GM19025 (cell line): ENCODE measurements around the gene ILK.

Source experiments
- ATAC-seq: cut with Tn5 transposase; IDR thresholded peaks from one replicate; pipeline ENCODE4 v1.9.1; 2021; ENCODE audit warnings: mild to moderate bottlenecking, low read depth, moderate library complexity; ENCODE audit not compliant: unreplicated experiment

The ILK gene

DNA sequence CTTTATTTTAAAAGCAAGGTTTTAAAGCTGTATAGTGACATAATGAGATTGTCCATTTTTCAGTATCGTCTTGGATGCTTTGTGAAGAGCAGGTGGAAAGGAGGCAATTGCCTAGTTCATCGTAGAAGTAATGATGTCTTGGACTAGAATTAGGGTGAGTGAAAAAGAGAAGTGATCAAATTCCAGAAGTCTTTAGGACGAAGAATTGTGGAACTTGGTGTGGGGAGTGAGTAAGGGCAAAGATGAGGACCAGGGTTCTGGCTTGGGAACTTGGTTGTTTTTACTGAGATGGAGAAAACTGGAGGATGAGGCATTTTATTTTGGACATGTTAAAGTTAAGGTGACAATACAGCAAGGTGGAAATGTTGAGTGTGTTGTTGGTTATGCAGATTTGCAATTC, 1.2 kb downstream of the ILK start:
- ATAC-seq: no peak

DNA sequence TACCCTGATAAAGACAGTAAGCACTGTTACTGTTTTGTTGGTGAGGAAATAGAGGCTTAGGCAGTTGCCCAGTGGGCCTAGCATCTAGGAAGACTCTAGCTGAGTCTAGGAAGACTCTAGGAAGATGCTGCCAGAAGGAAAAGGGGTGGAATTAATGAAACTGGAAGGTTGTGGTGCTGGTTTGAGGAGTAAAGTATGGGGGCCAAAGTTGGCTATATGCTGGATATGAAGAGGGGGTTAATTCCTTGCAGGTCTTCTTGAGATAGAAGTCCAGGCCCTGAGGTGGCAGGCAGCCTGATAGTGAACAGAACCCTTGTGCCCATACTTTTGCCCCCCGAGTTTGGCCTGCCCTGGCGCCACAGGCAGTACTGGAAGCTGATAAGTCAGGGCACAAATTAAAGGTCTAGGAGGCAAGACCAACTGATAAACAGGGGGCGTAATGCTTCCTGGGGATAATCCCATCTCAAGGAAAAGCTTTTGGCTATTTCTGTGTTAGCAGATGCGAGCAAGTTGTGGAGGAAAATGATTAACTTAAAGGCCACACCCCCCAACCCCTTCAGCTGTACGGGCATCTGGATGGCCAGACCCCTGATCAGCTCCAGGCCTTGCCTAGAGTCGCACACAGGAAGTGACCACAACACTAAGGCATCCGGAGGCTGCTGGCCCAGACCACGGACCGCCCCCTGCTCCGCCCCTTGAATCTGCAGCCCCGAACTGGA, 3.1 kb downstream of the ILK start:
- peak; percentile 33 for ATAC-seq

DNA sequence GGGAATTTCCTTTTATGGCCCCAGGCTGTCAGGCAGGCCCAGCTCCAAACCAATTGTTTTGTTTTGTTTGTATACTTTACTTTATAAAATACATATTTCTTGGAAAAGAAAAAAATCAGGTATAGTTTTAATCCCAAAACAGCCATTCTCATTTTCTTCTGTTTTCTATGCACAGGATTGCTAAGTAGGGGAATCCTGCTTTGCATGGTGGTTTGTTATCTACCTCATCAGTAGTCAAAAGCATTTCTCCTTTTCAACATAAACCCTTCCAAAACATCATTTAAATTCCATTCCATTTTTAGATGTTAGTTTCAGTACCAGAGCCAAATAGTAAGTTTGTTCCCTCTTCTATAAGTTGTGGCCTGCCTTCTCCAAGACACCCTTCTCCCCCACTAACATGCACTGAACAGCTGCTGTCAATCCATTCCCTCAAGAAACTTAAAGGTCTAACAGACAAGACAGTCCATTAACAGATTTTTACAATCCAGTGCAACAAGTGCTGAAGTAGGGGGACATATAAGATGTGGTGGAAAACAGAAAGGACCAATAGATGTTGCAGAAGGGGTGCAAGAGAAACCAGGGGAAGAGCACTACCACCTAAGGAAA, 3.7 kb downstream of the ILK start:
- ATAC-seq: no peak

DNA sequence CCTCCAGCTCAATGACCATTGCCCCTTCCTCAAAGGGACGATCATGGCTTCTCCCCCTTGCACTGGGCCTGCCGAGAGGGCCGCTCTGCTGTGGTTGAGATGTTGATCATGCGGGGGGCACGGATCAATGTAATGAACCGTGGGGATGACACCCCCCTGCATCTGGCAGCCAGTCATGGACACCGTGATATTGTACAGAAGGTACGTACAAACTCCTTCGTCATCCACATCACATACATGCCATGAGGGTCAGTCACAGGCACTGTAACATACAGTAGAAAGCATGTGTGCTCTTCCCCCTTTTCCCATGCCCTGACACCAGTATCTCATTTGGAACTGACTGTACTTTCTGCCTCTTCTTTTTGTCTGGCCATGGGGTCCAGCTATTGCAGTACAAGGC, 4.4 kb downstream of the ILK start:
- no peak for ATAC-seq

DNA sequence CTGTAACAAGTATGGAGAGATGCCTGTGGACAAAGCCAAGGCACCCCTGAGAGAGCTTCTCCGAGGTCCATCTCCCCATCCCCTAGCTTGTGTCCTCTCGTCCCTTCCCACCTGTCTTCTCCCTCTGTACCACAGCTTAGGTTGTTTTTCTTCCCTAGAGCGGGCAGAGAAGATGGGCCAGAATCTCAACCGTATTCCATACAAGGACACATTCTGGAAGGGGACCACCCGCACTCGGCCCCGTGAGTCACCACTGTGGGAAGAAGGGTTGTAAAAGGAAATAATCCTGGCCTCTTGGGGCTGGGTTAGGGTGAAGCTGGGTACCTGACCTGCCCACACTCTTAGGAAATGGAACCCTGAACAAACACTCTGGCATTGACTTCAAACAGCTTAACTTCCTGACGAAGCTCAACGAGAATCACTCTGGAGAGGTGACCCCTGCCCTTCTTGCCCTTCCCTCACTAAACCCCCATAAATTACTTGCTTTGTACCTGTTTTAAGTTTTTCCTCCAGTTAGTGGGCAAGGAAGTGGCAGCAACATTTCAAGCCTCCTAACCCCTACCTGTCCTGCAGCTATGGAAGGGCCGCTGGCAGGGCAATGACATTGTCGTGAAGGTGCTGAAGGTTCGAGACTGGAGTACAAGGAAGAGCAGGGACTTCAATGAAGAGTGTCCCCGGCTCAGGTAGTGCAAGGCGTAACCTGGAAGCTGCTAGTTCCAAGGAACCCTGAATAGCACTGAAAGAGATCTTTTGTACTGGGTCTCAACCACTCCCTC, 5.3 kb downstream of the ILK start:
- ATAC-seq: no peak

DNA sequence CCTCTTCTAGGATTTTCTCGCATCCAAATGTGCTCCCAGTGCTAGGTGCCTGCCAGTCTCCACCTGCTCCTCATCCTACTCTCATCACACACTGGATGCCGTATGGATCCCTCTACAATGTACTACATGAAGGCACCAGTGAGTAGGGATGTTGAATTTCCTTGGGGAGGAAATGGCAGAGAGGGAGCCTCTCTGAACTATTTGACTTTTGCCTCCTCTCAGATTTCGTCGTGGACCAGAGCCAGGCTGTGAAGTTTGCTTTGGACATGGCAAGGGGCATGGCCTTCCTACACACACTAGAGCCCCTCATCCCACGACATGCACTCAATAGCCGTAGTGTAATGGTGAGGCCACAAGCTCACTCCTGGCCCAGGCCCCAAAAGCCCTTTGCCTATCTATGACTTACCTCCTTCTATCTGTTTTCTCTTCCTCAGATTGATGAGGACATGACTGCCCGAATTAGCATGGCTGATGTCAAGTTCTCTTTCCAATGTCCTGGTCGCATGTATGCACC, 6.0 kb downstream of the ILK start:
- no peak for ATAC-seq

DNA sequence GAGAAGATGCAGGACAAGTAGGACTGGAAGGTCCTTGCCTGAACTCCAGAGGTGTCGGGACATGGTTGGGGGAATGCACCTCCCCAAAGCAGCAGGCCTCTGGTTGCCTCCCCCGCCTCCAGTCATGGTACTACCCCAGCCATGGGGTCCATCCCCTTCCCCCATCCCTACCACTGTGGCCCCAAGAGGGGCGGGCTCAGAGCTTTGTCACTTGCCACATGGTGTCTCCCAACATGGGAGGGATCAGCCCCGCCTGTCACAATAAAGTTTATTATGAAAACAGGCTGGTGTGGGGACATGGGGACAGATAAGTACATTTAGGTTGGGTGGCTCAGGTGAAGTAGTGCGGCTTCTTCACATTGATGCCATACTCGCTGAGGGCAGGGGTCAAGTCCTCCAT, 7.0 kb downstream of the ILK start:
- no peak for ATAC-seq

DNA sequence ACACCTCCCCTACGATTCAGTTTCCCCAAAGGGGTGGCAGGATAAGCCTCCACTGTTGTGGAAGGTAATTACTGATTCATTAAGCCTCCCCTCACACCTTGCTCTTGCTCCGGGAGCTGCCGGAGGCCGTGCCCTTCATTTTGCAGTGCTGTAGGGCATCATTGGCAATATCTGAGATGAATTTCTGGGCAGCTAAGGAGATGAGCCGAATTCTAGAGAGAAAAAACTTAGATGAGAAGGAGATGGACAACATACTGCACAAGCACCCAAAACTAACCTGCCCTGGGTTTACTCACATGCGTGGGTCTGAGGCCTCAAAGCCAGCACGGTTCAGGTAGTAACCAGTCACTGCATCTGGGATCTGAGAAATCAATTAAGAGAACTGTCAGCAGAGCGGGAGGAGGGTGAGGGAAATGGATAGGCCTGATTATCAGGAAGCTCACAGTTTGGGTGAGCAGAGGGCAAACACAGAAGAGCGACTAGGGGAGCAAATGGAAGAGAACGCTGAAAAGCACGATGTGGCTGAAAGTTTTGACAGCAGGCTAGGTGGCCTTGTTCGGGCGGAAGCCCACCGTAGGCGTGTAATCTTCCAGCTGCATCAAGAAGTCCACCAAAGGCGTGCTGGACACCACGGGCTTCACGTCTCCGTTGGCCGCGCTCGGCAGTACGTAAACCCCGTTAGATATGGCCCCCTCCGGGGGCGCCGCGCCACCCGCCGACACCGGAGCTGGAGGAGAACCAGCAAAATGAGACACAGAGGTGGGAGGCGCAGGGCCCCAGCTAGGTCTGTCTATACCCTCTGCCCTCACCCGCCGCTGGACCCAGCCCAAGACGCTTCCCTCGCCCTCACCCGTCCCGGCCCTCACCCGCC, 7.8 kb downstream of the ILK start:
- ATAC-seq: no peak

DNA sequence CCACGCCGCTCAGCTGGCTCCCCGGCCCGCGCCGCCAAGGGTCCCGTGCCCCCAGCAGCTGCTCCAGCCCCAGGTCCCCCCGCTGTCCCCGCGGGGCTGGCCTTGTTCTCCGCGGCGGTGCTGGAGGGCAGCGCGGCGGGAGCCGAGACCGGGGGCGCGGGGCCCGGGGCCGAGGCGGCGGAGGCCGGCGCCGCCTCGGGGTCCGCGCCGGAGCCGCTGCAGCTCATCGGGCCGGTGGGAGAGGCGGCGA, 8.3 kb downstream of the ILK start:
- ATAC-seq: peak; percentile 21

DNA sequence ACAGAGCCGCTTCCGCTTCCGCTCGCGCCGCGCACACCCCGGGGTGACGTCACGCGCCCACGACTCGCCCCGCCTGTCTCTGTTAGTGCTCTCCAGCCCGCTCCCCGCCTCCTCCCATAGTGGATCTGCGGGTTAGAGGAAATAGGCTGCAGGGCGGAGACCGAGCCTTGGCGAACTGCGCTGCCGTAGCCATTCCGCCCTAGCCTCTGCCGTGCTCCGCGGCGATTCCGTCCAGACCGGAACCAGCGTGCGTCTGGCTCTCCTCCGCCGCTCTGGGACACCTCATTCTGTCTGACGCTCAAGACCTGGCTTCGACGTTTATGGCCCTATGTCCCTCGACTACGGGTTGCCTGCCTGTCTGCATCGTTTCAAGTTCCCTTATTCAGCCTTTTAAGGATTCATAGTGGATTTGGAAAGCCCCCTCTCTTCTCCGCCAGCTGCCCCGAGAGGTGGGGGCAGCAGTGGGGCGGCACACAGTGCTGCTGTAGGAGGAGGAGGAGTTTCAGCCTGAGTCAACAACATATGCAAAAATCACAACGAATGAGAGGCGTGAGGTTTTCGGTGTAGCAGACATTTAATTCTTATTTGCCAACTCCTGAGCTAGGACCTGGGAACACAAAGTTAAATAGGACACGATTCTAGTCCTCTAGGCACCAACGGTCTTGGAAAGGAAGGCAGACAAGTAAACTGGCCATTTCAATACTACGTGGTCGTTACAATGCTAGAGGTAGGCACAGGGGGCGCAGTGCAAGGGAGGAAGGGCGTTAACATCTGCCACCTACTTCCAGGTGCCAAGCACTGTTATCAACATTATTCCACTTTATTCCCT, 8.9 kb downstream of the ILK start, which contains the start of gene TAF10:
Gene TAF10, minus strand, starts transcription at position 4 of the 829 bp plus-strand sequence. CDS start 27 bp downstream, outside the sequence.
- ATAC-seq: peak; percentile 89

DNA sequence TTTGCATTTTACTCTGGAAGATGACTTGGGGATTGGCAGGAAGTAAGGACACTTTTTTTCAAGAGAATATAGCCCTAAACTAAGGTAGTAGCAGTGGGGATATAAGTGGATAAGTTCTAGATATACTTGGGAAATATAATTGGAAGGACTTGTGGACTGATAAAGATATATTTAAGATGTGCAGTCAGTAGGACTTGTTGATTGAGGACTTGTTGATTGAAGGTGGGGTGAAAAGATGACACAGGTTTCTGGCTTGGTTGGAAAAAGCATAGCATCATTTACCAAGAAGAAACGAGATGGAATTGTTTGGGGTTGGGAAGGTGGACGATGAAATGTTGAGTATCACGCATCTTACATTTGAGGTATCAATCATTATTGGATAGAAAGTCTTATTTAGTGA, 9.9 kb downstream of the ILK start:
- no peak for ATAC-seq

DNA sequence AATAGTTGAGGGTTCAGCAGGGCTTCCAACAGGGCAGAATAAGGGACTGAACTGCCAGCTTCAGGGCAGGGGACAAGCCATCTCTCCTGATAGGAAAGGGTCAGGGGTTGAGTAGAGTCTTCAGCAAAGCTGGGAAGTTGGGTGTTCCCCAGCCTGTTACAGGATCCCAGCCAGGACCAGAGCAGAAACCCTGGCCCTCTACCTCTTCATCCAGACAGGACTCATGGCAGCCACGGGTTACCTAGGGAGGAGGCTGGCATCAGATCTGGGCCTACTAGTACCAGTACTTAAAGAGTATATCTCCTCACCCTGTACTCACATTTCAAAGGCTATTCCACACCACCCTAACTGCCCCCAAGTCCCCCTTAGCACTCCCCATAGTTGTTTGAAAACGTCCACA, 10.9 kb downstream of the ILK start:
- ATAC-seq: no peak

DNA sequence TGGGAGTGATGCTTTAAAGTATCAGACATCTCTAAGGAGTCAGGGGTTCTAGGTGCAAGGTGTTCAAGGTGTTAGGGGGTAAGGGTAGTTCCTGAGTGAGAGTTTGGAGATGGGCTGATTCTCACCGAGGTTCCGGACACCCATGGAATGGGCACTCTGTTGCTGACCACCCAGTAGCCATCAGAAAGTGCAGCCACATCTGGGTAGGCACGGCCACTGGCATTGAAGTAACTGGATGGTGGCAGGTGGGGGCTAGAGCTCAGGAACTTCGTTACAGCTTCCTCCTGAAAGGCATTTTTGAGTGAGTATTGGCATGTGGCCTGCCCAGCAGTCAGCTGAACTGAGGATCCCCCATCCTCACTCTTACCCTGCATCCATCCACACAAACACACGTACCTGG, 11.5 kb downstream of the ILK start:
- no peak for ATAC-seq

DNA sequence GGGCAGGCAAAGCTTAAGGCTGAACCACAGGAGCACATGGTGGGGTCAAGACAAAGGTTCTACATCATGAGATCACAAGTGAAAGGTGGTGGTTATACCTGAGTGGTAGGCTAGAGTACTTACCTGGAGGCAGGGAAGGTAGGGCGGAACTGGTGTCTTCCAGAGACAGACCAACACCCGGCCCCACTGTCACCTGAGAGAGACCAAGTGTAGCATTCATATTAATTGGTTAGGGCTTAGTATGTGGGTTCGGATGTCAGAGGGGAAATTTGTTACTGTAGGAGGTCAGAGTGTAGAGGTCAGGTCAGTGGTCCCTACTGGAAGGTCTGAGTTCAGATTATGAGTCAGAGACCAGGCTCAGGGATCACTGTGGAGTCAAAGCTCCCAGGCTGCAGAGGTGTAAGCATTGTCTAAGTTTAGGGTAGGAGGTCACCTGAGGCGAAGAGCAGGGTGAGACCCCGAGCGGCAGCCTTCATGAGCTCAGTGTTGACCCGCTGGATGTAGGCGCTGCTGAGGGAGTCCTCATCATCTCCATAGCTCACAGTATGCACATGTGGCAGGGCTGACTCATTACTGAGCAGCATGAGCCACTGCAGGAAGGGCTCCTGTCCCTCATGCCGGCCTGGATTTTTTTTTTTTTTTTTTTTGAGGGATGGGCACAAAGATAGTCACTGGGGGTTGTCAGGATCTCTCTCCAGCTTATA, 12.5 kb downstream of the ILK start:
- ATAC-seq: no peak

DNA sequence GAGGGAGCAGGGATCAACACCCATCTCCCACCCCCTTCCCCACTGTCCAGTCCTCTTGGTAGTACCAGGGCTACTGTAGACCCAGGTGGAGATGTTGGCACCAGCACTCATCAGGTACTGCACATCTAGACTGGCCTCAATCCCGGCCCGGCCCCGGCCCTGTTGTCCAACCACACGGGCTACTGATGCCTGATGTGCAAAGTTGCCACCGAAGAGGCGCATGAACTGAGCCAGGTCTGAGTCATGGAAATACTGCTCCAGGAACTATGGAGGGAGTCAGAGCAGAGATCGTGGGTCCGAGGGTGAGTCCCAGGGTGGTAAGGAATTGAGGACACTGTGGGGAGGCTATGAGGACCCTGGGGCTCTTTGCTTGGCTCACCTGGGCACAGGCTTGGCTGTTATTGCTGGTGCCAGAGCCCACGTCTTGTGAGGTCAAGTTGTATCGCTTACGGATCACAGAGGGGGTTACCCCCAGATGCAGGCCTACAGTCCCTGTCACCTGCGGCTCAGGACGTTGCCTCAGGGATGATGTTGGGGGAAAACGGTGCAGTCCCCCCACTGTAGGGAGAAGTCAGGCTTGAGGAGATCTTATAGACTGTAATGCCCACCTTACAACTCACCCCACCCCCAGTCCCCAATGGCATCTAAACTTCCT, 13.1 kb downstream of the ILK start:
- ATAC-seq: no peak

DNA sequence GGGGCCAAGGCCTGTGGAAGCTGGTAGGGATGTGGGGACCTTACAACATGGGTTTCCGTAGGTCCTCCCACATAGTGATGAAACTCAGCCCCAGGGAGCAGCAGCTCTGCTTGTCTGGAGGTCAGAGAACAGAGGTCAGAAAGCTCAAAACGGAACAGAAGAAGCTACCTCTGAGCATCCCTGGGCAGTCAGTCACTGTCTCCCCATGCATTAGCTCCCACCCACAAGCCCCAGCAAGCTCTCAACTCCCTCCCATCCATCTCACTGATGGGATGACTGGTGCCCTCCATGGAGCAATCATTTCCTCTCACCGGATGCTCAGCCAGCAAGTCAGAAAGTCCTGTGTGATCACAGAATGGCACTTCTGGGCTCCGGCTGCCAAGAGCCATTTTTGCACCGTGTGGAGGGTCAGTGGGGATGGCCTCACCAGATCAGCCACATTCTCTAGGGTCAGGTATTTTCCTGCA, 13.8 kb downstream of the ILK start:
- no peak for ATAC-seq

DNA sequence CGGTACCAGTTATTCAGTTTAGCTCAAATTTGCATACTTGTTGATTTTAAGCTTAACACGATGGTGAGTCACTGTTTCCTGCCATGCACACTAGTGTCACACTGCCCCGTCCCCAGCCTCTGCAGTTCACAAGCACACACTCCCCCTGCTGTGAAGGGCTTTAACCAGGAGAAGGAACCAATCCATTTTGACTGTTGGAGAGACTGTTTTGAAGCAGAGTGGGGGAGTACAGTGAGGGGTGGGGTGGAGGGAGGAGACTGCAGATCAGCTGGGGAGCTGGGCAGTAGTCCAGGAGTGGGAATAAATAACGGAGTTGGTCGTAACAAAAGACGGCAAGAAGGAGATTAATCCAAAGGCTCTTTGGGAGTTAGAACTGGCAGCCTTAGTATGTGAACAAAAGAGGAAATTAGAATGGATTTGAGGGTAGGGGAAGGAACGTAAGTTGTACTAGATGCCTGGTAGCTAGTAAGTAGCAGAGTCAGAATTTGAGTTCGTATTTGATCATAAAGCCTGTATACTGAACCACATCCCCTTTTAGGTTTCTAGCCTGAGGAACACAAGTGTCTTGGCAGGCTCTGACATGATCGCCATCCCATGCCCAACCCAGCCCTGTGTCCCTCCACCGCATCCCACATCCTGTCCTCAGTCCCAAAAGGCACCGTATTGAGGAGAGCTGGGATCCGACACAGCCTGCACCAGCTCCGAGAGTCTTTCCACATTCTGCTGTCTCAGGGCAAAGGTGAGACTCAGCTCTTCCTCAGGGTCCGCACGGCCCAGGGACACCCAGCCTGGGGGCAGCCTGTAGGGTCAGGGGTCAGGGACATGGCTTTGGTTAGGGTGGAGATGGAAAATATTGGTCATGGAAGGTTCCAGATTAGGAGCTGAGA, 14.8 kb downstream of the ILK start:
- no peak for ATAC-seq
